DND-41 (cell line): ENCODE measurements around the gene CRHBP.

ENCODE experiments used
- ATAC-seq: fragments of 200-7000 bp; cut with Tn5 transposase; 3 replicates; pipeline ENCODE4 v1.9.1; 2021; ENCODE audit warnings: low read depth; ENCODE audit not compliant: insufficient read depth
- DNase-seq: peaks from one replicate; pipeline ENCODE4 v3.0.0-alpha.2; 2020
- H2AFZ ChIP-seq: 2 replicates; pipeline ENCODE4 v1.6.0; 2012; ENCODE audit warnings: low read depth, low read length
- H3K27ac ChIP-seq: 2 replicates; pipeline ENCODE4 v1.5.1; 2012; ENCODE audit warnings: low read length, inconsistent platforms
- H3K27me3 ChIP-seq: fragments of 200-600 bp; sonication (generic); 2 replicates; pipeline ENCODE4 v1.6.0; 2012; ENCODE audit warnings: low read length, mild to moderate bottlenecking, inconsistent platforms; ENCODE audit not compliant: insufficient read depth, poor library complexity
- H3K36me3 ChIP-seq: 2 replicates; pipeline ENCODE4 v1.5.1; 2012; ENCODE audit warnings: low read length, inconsistent platforms; ENCODE audit not compliant: insufficient read depth
- H3K4me1 ChIP-seq: 2 replicates; pipeline ENCODE4 v1.5.1; 2012; ENCODE audit warnings: mild to moderate bottlenecking, low read length; ENCODE audit not compliant: insufficient read depth
- H3K4me2 ChIP-seq: 2 replicates; pipeline ENCODE4 v1.6.0; 2012; ENCODE audit warnings: mild to moderate bottlenecking, moderate library complexity, low read length, inconsistent platforms; ENCODE audit not compliant: insufficient read depth
- H3K4me3 ChIP-seq, 2 experiments: fragments of 200-600 bp in 1 of 2; shearing (Covaris generic) in 1 of 2; 2 replicates each; pipeline ENCODE4 v1.5.1; 2012 to 2016; ENCODE audit warnings: inconsistent platforms in 2 of 2, low read length in 2 of 2, mild to moderate bottlenecking in 2 of 2, low read depth in 1 of 2, moderate library complexity in 1 of 2
- H3K79me2 ChIP-seq: 2 replicates; pipeline ENCODE4 v1.6.0; 2012; ENCODE audit warnings: low read length, inconsistent platforms; ENCODE audit not compliant: insufficient read depth
- H3K9ac ChIP-seq: 2 replicates; pipeline ENCODE4 v1.6.0; 2012; ENCODE audit warnings: low read depth, mild to moderate bottlenecking, inconsistent platforms, low read length, moderate library complexity
- H3K9me3 ChIP-seq: 2 replicates; pipeline ENCODE4 v1.5.1; 2012; ENCODE audit warnings: low read length, moderate library complexity, mild to moderate bottlenecking, inconsistent platforms; ENCODE audit not compliant: insufficient read depth, severe bottlenecking
- H4K20me1 ChIP-seq: 2 replicates; pipeline ENCODE4 v1.6.0; 2012; ENCODE audit warnings: low read length; ENCODE audit not compliant: insufficient read depth
- EZH2 ChIP-seq: IDR thresholded peaks from 3 replicates; pipeline ENCODE4 v1.6.1; 2012; ENCODE audit warnings: borderline replicate concordance, low read depth, mild to moderate bottlenecking, moderate library complexity, low read length, inconsistent platforms; ENCODE audit not compliant: severe bottlenecking
- TF ChIP-seq, protein P1 (sequence below): IDR thresholded peaks from 2 replicates; pipeline ENCODE4 v1.5.1; 2012; ENCODE audit warnings: borderline replicate concordance, low read length, moderate library complexity, mild to moderate bottlenecking; ENCODE audit not compliant: poor library complexity, severe bottlenecking; ENCODE audit errors: extremely low read depth

Gene CRHBP

DNA sequence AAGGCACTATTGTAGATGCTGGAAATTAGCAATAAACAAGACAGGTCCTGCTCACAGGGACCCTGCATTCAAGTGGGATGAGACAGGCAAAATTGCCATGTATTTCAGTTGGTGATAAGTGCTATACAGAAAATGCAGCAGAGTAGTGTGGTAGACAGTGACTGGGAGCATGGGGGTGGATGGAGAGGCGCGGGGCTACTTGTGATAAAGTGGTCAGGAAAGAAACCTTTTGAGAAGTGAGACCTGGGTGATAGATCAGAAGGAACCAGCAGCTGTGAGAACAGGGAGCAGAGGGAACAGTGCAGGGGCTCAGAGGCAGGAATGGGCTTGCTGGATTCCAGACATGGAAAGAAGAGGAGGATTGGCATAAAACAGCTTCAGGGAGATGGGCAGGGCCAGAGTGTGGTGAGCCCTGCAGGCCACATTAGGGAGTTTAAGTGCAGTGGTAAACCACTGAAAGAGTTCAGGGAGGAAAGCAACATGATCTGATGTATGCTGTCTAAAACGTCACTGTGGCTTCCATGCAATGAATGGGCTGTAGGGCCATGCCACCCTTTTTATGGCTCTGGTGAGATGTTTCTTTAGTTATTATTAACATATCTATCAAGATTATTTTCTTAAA is 7.3 kb downstream of the CRHBP start:
- H2AFZ ChIP-seq = no peak overlapping the region
- H3K4me2 ChIP-seq = no peak overlapping the region
- peak; percentile 55; the same call in 1 of the 3 replicates for ATAC-seq

GRCh38 chr5:76964060-76964459 is 11.2 kb downstream of the CRHBP start:
- DNase-seq (no peak), ATAC-seq (no peak)
- H3K36me3 ChIP-seq = no peaks in the 10 kb centered on the region
- H3K4me1 ChIP-seq = no peaks in the 10 kb centered on the region
- H3K9ac ChIP-seq = no peak overlapping the region
- no peaks in the 10 kb centered on the region for H3K9me3 ChIP-seq
- no peaks in the 10 kb centered on the region for H4K20me1 ChIP-seq
- H3K27me3 ChIP-seq = peaks cover 3% of the 10 kb centered on the region
- no peak overlapping the region for H3K4me2 ChIP-seq
- no peak overlapping the region for H3K27ac ChIP-seq
- no peak for TF ChIP-seq EZH2
- no peak overlapping the region for H3K4me3 ChIP-seq
- no peak overlapping the region for H2AFZ ChIP-seq
- H3K79me2 ChIP-seq = no peaks in the 10 kb centered on the region

More for the DNA sequence above, 7.3 kb downstream of the CRHBP start:
- Histone ChIP-seq H3K4me1 (no peaks in the 10 kb centered on the region), H3K4me3 (no peak overlapping the region), H3K36me3 (no peaks in the 10 kb centered on the region), H4K20me1 (no peaks in the 10 kb centered on the region), H3K9me3 (no peaks in the 10 kb centered on the region), H3K9ac (no peak overlapping the region), H3K27me3 (peaks cover 3% of the 10 kb centered on the region), H3K27ac (no peak overlapping the region), H3K79me2 (no peaks in the 10 kb centered on the region)
- TF ChIP-seq, protein P1, sequence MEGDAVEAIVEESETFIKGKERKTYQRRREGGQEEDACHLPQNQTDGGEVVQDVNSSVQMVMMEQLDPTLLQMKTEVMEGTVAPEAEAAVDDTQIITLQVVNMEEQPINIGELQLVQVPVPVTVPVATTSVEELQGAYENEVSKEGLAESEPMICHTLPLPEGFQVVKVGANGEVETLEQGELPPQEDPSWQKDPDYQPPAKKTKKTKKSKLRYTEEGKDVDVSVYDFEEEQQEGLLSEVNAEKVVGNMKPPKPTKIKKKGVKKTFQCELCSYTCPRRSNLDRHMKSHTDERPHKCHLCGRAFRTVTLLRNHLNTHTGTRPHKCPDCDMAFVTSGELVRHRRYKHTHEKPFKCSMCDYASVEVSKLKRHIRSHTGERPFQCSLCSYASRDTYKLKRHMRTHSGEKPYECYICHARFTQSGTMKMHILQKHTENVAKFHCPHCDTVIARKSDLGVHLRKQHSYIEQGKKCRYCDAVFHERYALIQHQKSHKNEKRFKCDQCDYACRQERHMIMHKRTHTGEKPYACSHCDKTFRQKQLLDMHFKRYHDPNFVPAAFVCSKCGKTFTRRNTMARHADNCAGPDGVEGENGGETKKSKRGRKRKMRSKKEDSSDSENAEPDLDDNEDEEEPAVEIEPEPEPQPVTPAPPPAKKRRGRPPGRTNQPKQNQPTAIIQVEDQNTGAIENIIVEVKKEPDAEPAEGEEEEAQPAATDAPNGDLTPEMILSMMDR = no peak
- no peak for TF ChIP-seq EZH2
- DNase-seq = no peak

DNA sequence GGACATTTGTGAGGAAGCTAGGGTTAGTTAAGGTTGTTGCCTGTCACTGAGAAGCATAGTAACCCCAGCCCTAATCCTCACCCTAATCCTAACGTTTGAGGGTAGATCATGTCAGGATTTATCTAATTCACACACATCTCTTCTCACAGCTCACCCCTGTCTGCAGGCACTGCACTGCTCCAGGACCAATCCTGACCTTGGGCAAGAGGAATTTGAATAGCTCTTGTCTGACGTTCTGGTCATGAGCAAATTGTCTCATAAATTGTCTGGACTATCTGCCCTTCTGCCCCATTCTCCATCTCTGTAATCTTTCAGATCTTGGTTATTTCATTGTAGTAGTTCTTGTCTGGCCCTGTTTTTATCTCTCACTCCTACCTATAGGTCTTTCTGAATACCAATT is 18.7 kb downstream of the CRHBP start:
- Histone ChIP-seq H2AFZ (no peak overlapping the region), H3K9ac (no peak overlapping the region), H3K4me2 (no peak overlapping the region), H3K79me2 (no peaks in the 10 kb centered on the region), H3K4me3 (no peak overlapping the region), H3K27me3 (no peaks in the 10 kb centered on the region), H4K20me1 (no peaks in the 10 kb centered on the region), H3K27ac (no peak overlapping the region), H3K4me1 (no peaks in the 10 kb centered on the region), H3K36me3 (no peaks in the 10 kb centered on the region), H3K9me3 (no peaks in the 10 kb centered on the region)
- ATAC-seq = no peak
- DNase-seq = no peak
- TF ChIP-seq, protein P1 = no peak
- no peak for TF ChIP-seq EZH2

GRCh38 chr5:76972689-76973088 is 19.8 kb downstream of the CRHBP start:
- Histone ChIP-seq H3K9ac (no peak overlapping the region), H3K4me2 (no peak overlapping the region), H3K4me1 (no peaks in the 10 kb centered on the region), H3K9me3 (no peaks in the 10 kb centered on the region), H3K36me3 (no peaks in the 10 kb centered on the region), H3K4me3 (no peak overlapping the region), H3K79me2 (no peaks in the 10 kb centered on the region), H3K27ac (no peak overlapping the region), H4K20me1 (no peaks in the 10 kb centered on the region), H3K27me3 (no peaks in the 10 kb centered on the region), H2AFZ (no peak overlapping the region)
- DNase-seq (no peak), ATAC-seq (no peak)
- no peak for TF ChIP-seq EZH2
- TF ChIP-seq, protein P1 = no peak
